Measurements from ENCODE around the gene SPDYE18. TPM values are rescaled to one million over a fixed set of nuclear protein-coding genes. Genes with fewer than 3 reads are reported as not detected.
A peak's percentile ranks its signal among the peaks of the same experiment; 100 is the strongest.
"Not testable (repeated sequence)": the region's sequence is repeated elsewhere in the genome, so short reads cannot be mapped to it uniquely, and the experiment has no call there.

The SPDYE18 gene
- total and polyA plus RNA-seq, 2 of the 13 experiments (the other 11 are each of a cell fraction or from before 2014, with no cell fraction given), result 0.29 TPM; not detected in 1

DNA sequence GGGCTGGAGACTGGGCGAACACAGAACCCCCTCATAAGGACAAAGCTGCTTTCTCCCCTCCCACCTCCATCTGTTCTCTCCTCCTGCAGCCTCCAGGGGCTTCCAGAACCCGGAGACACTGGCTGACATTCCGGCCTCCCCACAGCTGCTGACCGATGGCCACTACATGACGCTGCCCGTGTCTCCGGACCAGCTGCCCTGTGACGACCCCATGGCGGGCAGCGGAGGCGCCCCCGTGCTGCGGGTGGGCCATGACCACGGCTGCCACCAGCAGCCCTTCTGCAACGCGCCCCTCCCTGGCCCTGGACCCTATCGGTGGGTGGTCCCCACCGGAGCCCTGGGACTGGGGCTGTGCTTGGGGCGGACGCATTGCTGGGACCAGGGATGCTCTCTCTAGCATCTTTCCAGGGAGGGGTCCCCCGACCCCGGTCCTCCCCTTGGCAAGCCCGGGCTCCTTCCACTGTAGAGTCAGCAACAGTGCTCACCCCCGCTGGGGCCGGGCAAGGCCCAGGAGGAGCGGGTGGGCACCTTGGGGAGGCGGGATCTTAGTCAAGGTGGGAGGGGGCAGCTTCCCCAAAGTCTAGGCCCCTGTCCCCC, 56.8 kb downstream of the SPDYE18 start:
- CTCF ChIA-PET (ENCODE audit: low intra/inter-chr PET ratio, low total read pairs); BruUV-seq (replicated peaks); DNase-seq (ENCODE audit: low spot score); in situ Hi-C loops (cut with HindIII; ENCODE audit: extremely low pct_ligation_motif_present, low pct_unique_long_range_greater_than_20kb); H3K9me3 ChIP-seq (ENCODE audit: low read length); H2AFZ ChIP-seq (ENCODE audit: low read length); intact Hi-C loops (cut with micrococcal nuclease; ENCODE audit: unreplicated experiment); H3K79me2 ChIP-seq (ENCODE audit: insufficient read depth, low read length); H3K4me3 ChIP-seq (replicated peaks in 1 of 3; ENCODE audit: insufficient read depth in 1 of 3, low read depth in 2 of 3, low read length in 3 of 3); POLR2A ChIA-PET; H3K4me1 ChIP-seq (ENCODE audit: insufficient read depth, low read length); H3K27ac ChIP-seq (ENCODE audit: extremely low read length, insufficient read depth, low read length); H3K36me3 ChIP-seq (replicated peaks in 1 of 2; ENCODE audit: control insufficient read depth in 1 of 2, insufficient read depth in 2 of 2, low read length in 2 of 2); H3K9ac ChIP-seq (ENCODE audit: insufficient read depth, low read depth, low read length); FAIRE-seq; H4K20me1 ChIP-seq (ENCODE audit: insufficient read depth, low read length); H3K27me3 ChIP-seq (ENCODE audit: control insufficient read depth in 1 of 2, insufficient read depth in 2 of 2, low read length in 2 of 2): not testable (repeated sequence)
- 83% methylated on average over 6 of the region's 27 CpGs for WGBS (ENCODE audit: low lambda C conversion rate)
- H3K4me2 ChIP-seq (ENCODE audit: low read depth, low read length), result 0 out of 2 replicates have a peak overlapping the region, but pooled peaks have one; percentile 18
- ATAC-seq, result peak; percentile 34

DNA sequence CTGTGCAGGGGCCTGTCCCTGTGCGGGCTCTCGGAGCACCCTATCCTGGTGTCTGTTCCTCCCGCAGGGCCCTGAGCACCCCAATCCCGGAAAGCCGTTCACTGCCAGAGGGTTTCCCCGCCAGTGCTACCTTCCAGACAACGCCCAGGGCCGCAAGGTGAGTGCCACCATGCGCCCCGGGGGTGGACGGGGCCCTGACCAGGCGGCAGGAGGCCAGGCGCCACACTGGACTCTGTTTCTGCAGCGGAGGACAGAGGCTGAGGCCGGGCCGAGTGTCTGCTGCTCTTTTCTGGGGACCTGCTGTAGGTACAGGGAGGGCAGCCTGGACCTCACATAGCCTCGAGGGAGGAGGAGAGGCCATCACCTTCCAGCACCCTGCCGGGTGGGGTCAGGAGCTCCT, 58.2 kb downstream of the SPDYE18 start:
- H3K36me3 ChIP-seq (replicated peaks in 1 of 2; ENCODE audit: control insufficient read depth in 1 of 2, insufficient read depth in 2 of 2, low read length in 2 of 2); FAIRE-seq; H3K9ac ChIP-seq (ENCODE audit: insufficient read depth, low read depth, low read length); H3K4me1 ChIP-seq (ENCODE audit: insufficient read depth, low read length); H3K27ac ChIP-seq (ENCODE audit: extremely low read length, insufficient read depth, low read length); CTCF ChIA-PET (ENCODE audit: low intra/inter-chr PET ratio, low total read pairs); H3K27me3 ChIP-seq (ENCODE audit: control insufficient read depth in 1 of 2, insufficient read depth in 2 of 2, low read length in 2 of 2); H3K79me2 ChIP-seq (ENCODE audit: insufficient read depth, low read length); BruUV-seq (replicated peaks); ATAC-seq; POLR2A ChIA-PET; H3K4me3 ChIP-seq (replicated peaks in 1 of 3; ENCODE audit: insufficient read depth in 1 of 3, low read depth in 2 of 3, low read length in 3 of 3); H3K9me3 ChIP-seq (ENCODE audit: low read length); H4K20me1 ChIP-seq (ENCODE audit: insufficient read depth, low read length); DNase-seq (ENCODE audit: low spot score); intact Hi-C loops (cut with micrococcal nuclease; ENCODE audit: unreplicated experiment); H2AFZ ChIP-seq (ENCODE audit: low read length); H3K4me2 ChIP-seq (ENCODE audit: low read depth, low read length); in situ Hi-C loops (cut with HindIII; ENCODE audit: extremely low pct_ligation_motif_present, low pct_unique_long_range_greater_than_20kb): not testable (repeated sequence)
- WGBS (ENCODE audit: low lambda C conversion rate), result no CpG with 5 or more reads among the region's 18 CpGs

GRCh38 chr7:77003241-77003640, 59.1 kb downstream of the SPDYE18 start:
- H3K27ac ChIP-seq (ENCODE audit: extremely low read length, insufficient read depth, low read length); BruUV-seq (replicated peaks); H2AFZ ChIP-seq (ENCODE audit: low read length); H3K4me1 ChIP-seq (ENCODE audit: insufficient read depth, low read length); POLR2A ChIA-PET; H3K79me2 ChIP-seq (ENCODE audit: insufficient read depth, low read length); DNase-seq (ENCODE audit: low spot score); H3K9ac ChIP-seq (ENCODE audit: insufficient read depth, low read depth, low read length); intact Hi-C loops (cut with micrococcal nuclease; ENCODE audit: unreplicated experiment); H3K4me3 ChIP-seq (replicated peaks in 1 of 3; ENCODE audit: insufficient read depth in 1 of 3, low read depth in 2 of 3, low read length in 3 of 3); H4K20me1 ChIP-seq (ENCODE audit: insufficient read depth, low read length); FAIRE-seq; H3K4me2 ChIP-seq (ENCODE audit: low read depth, low read length); H3K27me3 ChIP-seq (ENCODE audit: control insufficient read depth in 1 of 2, insufficient read depth in 2 of 2, low read length in 2 of 2); CTCF ChIA-PET (ENCODE audit: low intra/inter-chr PET ratio, low total read pairs); ATAC-seq; in situ Hi-C loops (cut with HindIII; ENCODE audit: extremely low pct_ligation_motif_present, low pct_unique_long_range_greater_than_20kb); H3K36me3 ChIP-seq (replicated peaks in 1 of 2; ENCODE audit: control insufficient read depth in 1 of 2, insufficient read depth in 2 of 2, low read length in 2 of 2); H3K9me3 ChIP-seq (ENCODE audit: low read length): not testable (repeated sequence)
- 100% methylated on average over 7 of the region's 10 CpGs for WGBS (ENCODE audit: low lambda C conversion rate)

DNA sequence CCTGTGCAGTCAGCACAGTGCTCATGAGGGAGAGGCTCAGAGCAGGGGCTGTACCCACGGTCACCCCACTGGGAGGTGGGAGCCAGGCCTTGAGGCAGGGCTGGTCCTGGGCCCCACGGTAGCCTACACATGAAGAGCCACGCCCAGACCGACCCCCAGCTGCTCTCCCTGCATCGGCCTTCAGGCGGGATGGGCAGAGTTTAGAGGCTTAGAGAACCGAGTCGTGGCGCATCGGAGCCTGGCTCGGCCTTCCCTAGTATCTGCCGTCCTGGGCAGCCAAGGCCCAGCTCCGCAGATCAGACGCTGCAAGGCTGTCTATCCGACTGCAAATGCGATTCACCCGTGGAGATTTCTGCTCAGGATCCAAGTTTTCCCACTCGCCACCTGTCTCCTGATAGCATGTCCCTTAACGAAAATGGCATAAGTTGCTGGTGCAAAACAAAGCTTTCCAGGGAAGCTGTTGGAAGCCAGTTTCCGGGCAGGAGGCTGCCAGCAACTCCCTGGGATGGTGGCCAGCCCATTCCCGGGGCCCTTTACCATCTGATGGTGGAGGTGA, 59.6 kb downstream of the SPDYE18 start:
- in situ Hi-C loops (cut with HindIII; ENCODE audit: extremely low pct_ligation_motif_present, low pct_unique_long_range_greater_than_20kb); H3K9ac ChIP-seq (ENCODE audit: insufficient read depth, low read depth, low read length); H3K27me3 ChIP-seq (ENCODE audit: control insufficient read depth in 1 of 2, insufficient read depth in 2 of 2, low read length in 2 of 2); H3K36me3 ChIP-seq (replicated peaks in 1 of 2; ENCODE audit: control insufficient read depth in 1 of 2, insufficient read depth in 2 of 2, low read length in 2 of 2); H3K4me3 ChIP-seq (replicated peaks in 1 of 3; ENCODE audit: insufficient read depth in 1 of 3, low read depth in 2 of 3, low read length in 3 of 3); intact Hi-C loops (cut with micrococcal nuclease; ENCODE audit: unreplicated experiment); H3K9me3 ChIP-seq (ENCODE audit: low read length); H3K4me2 ChIP-seq (ENCODE audit: low read depth, low read length); POLR2A ChIA-PET; H4K20me1 ChIP-seq (ENCODE audit: insufficient read depth, low read length); FAIRE-seq; BruUV-seq (replicated peaks); H3K79me2 ChIP-seq (ENCODE audit: insufficient read depth, low read length); H3K27ac ChIP-seq (ENCODE audit: extremely low read length, insufficient read depth, low read length); CTCF ChIA-PET (ENCODE audit: low intra/inter-chr PET ratio, low total read pairs); H2AFZ ChIP-seq (ENCODE audit: low read length); H3K4me1 ChIP-seq (ENCODE audit: insufficient read depth, low read length); DNase-seq (ENCODE audit: low spot score); ATAC-seq: not testable (repeated sequence)
- WGBS (ENCODE audit: low lambda C conversion rate), result 100% methylated on average over 1 of the region's 21 CpGs

All from HepG2 (cell line).